Mesenteric fat pad (tissue), 1 donor: ENCODE data around the gene TTLL7. TPM values are rescaled to one million over a fixed set of nuclear protein-coding genes. Genes with fewer than 3 reads are reported as not detected.

ENCODE experiments used
- DNase-seq: peaks from one replicate; pipeline ENCODE4 v3.0.0-alpha.2; 2020; ENCODE audit warnings: low spot score
- total RNA-seq: library from RNA; stranded (reverse); fragmentation: NEBNext Ultra II Directional; extraction: Animal tissue kit (Norgen Biotek cat#: 25700); gene quantifications from one replicate; pipeline ENCODE4 v1.2.1, GENCODE V29; 2021
- donor health status: DM: yes; HTN: yes; CAD: no.

The TTLL7 gene
- total RNA-seq, 1 donor from 2014 or later: 8.8 TPM

GRCh38 chr1:83882906-83883305 lies 116.0 kb downstream of the TTLL7 start:
- no peak for DNase-seq

- DNase-seq: no peak
These were observed 126.4 kb downstream of the TTLL7 start for GRCh38 chr1:83872515-83872914.

- DNase-seq: no peak
These were observed 133.9 kb downstream of the TTLL7 start for GRCh38 chr1:83864991-83865390.

GRCh38 chr1:83860490-83861221 lies 138.3 kb downstream of the TTLL7 start:
- DNase-seq: peak; percentile 92

GRCh38 chr1:83857716-83858115 lies 141.2 kb downstream of the TTLL7 start:
- DNase-seq: no peak

- DNase-seq: no peak
These were observed 141.8 kb downstream of the TTLL7 start for GRCh38 chr1:83857103-83857502.

GRCh38 chr1:83856381-83856780 lies 142.6 kb downstream of the TTLL7 start:
- DNase-seq: no peak

GRCh38 chr1:83854456-83854855 lies 144.5 kb downstream of the TTLL7 start:
- DNase-seq: no peak

GRCh38 chr1:83850834-83851233 lies 148.1 kb downstream of the TTLL7 start:
- DNase-seq: no peak

GRCh38 chr1:83849191-83850061 lies 149.5 kb downstream of the TTLL7 start:
- DNase-seq: no peak

GRCh38 chr1:83846138-83846537 lies 152.8 kb downstream of the TTLL7 start:
- no peak for DNase-seq

- DNase-seq: no peak
These were observed 153.4 kb downstream of the TTLL7 start for GRCh38 chr1:83845437-83846071.

- no peak for DNase-seq
These were observed 154.4 kb downstream of the TTLL7 start for GRCh38 chr1:83844546-83844945.

- no peak for DNase-seq
These were observed 159.3 kb downstream of the TTLL7 start for GRCh38 chr1:83839566-83840173.

- no peak for DNase-seq
These were observed 160.4 kb downstream of the TTLL7 start for GRCh38 chr1:83838573-83838972.

GRCh38 chr1:83836543-83836942 lies 162.4 kb downstream of the TTLL7 start:
- no peak for DNase-seq

- no peak for DNase-seq
These were observed 164.2 kb downstream of the TTLL7 start for GRCh38 chr1:83834621-83835264.

GRCh38 chr1:83832194-83832593 lies 166.7 kb downstream of the TTLL7 start:
- DNase-seq: no peak

GRCh38 chr1:83829106-83829505 lies 169.8 kb downstream of the TTLL7 start:
- no peak for DNase-seq

GRCh38 chr1:83828456-83828855 lies 170.5 kb downstream of the TTLL7 start:
- no peak for DNase-seq

GRCh38 chr1:83827741-83828140 lies 171.2 kb downstream of the TTLL7 start:
- DNase-seq: no peak
